Panc1 (cell line): ENCODE measurements around the gene MAPKAP1. TPM values are rescaled to one million over a fixed set of nuclear protein-coding genes. Genes with fewer than 3 reads are reported as not detected.

ENCODE experiments used
- ATAC-seq: fragments of 200-7000 bp; cut with Tn5 transposase; 2 replicates; pipeline ENCODE4 v1.9.1; 2020; ENCODE audit warnings: mild to moderate bottlenecking, moderate library complexity
- BruUV-seq: library from RNA; stranded (reverse); fragments of 400-500 nt; replicated peaks from 2 replicates; lab custom pipeline; 2021; lab: Mats Ljungman, UMichigan
- CTCF ChIA-PET: fragments of 300-600 bp; sonication (Branson Sonifier 250); formaldehyde crosslinking; loops from one replicate; lab custom pipeline; 2022; ENCODE audit warnings: antibody characterized with exemption; lab: Charles Lee
- POLR2A ChIA-PET: fragments of 300-600 bp; sonication (Branson Sonifier 250); formaldehyde crosslinking; loops from one replicate; lab custom pipeline; 2022; ENCODE audit warnings: antibody characterized with exemption; lab: Charles Lee
- DNase-seq: peaks from one replicate; pipeline ENCODE4 v3.0.0-alpha.2; 2010; ENCODE audit warnings: low read depth, low spot score
- H3K27ac ChIP-seq: 2 replicates; pipeline ENCODE4 v1.5.1; 2011; ENCODE audit warnings: mild to moderate bottlenecking, low read length, inconsistent platforms
- H3K27me3 ChIP-seq: fragments of 200-500 bp; sonication (Bioruptor generic); 2 replicates; pipeline ENCODE4 v1.6.0; 2014; ENCODE audit warnings: low read length, inconsistent platforms; ENCODE audit not compliant: control insufficient read depth, insufficient read depth
- H3K36me3 ChIP-seq: fragments of 200-500 bp; sonication (Bioruptor generic); 2 replicates; pipeline ENCODE4 v1.5.1; 2014; ENCODE audit warnings: inconsistent platforms, mild to moderate bottlenecking, low read length, moderate library complexity; ENCODE audit not compliant: control insufficient read depth, insufficient read depth
- H3K4me1 ChIP-seq: 2 replicates; pipeline ENCODE4 v1.5.1; 2011; ENCODE audit warnings: inconsistent platforms, mild to moderate bottlenecking, low read length, moderate library complexity; ENCODE audit not compliant: control insufficient read depth, insufficient read depth
- H3K4me3 ChIP-seq, 2 experiments: 2 replicates each; pipeline ENCODE4 v1.5.1; 2011 to 2012; ENCODE audit warnings: low read depth in 2 of 2, low read length in 2 of 2, mild to moderate bottlenecking in 2 of 2, inconsistent platforms in 1 of 2, moderate library complexity in 1 of 2
- H3K9me3 ChIP-seq: fragments of 200-500 bp; sonication (Bioruptor generic); 2 replicates; pipeline ENCODE4 v1.5.1; 2014; ENCODE audit warnings: low read depth, mild to moderate bottlenecking, inconsistent platforms, low read length, moderate library complexity; ENCODE audit not compliant: control insufficient read depth, insufficient read depth
- CTCF ChIP-seq: fragments of 450-650 bp; IDR thresholded peaks from 2 replicates; pipeline ENCODE4 v1.5.1; 2017; ENCODE audit warnings: mild to moderate bottlenecking
- POLR2AphosphoS5 ChIP-seq: IDR thresholded peaks from 2 replicates; pipeline ENCODE4 v1.6.1; 2012; ENCODE audit warnings: mild to moderate bottlenecking, low read depth, low read length, moderate library complexity
- REST ChIP-seq, 2 experiments: IDR thresholded peaks; 2 replicates each; pipeline ENCODE4 v1.6.1; 2011 to 2012; ENCODE audit warnings: low read depth in 2 of 2, control low read depth in 1 of 2, low read length in 1 of 2, mild to moderate bottlenecking in 1 of 2, moderate library complexity in 1 of 2; ENCODE audit not compliant: insufficient read depth in 1 of 2
- SIN3A ChIP-seq: IDR thresholded peaks from 2 replicates; pipeline ENCODE4 v1.6.1; 2012; ENCODE audit warnings: low read depth, mild to moderate bottlenecking, low read length, moderate library complexity, borderline replicate concordance; ENCODE audit not compliant: insufficient read depth
- TCF7L2 ChIP-seq: IDR thresholded peaks from 2 replicates; pipeline ENCODE4 v1.6.1; 2011; ENCODE audit warnings: mild to moderate bottlenecking, low read depth, low read length, inconsistent platforms
- in situ Hi-C: cut with HindIII; loops from 2 replicates; pipeline ENCODE4 v1.10.0; 2016; ENCODE audit warnings: low sequenced_read_pairs, low pct_unique_long_range_greater_than_20kb
- intact Hi-C: fragments of 100-400 bp; cut with micrococcal nuclease; formaldehyde crosslinking; loops from one replicate; pipeline ENCODE4 v1.10.0; 2022; ENCODE audit not compliant: unreplicated experiment
- total RNA-seq: library from RNA; stranded (reverse); gene quantifications from one replicate; pipeline ENCODE4 v1.2.1, GENCODE V29; 2021; ENCODE audit not compliant: unreplicated experiment

Gene MAPKAP1
- total RNA-seq, 1 experiment from 2014 or later: 72.7 TPM

GRCh38 chr9:125651576-125652232 is 55.3 kb downstream of the MAPKAP1 start:
- H3K4me3 ChIP-seq: no peak overlapping the region
- ChIA-PET CTCF (no interaction called here), POLR2A (no interaction called here)
- no peak overlapping the region for H3K27ac ChIP-seq
- ATAC-seq (no peak), DNase-seq (no peak)
- in situ Hi-C loops: no loop called here
- no TSS peak for BruUV-seq
- TF ChIP-seq REST (IDR thresholded peaks at IDR 0.05; ENCODE audit: insufficient read depth in 1 of 2, low read depth in 2 of 2, low read length in 1 of 2) (no peak), POLR2AphosphoS5 (no peak), CTCF (no peak), TCF7L2 (no peak), SIN3A (no peak)
- no peaks in the 10 kb centered on the region for H3K9me3 ChIP-seq
- H3K36me3 ChIP-seq: no peaks in the 10 kb centered on the region
- no peaks in the 10 kb centered on the region; the same call in 1 of the 2 replicates for H3K4me1 ChIP-seq
- intact Hi-C loops: no loop called here
- no peaks in the 10 kb centered on the region for H3K27me3 ChIP-seq

GRCh38 chr9:125650271-125650737 is 56.7 kb downstream of the MAPKAP1 start:
- ATAC-seq (no peak), DNase-seq (no peak)
- Histone ChIP-seq H3K27ac (no peak overlapping the region), H3K27me3 (no peaks in the 10 kb centered on the region), H3K36me3 (no peaks in the 10 kb centered on the region), H3K9me3 (no peaks in the 10 kb centered on the region), H3K4me3 (no peak overlapping the region), H3K4me1 (no peaks in the 10 kb centered on the region)
- TF ChIP-seq SIN3A: no peak
- TF ChIP-seq TCF7L2: no peak
- TF ChIP-seq POLR2AphosphoS5: no peak
- TF ChIP-seq CTCF: no peak
- TF ChIP-seq REST (IDR thresholded peaks at IDR 0.05; ENCODE audit: insufficient read depth in 1 of 2, low read depth in 2 of 2, low read length in 1 of 2): no peak
- in situ Hi-C loops (no loop called here), intact Hi-C loops (no loop called here)
- POLR2A ChIA-PET: no interaction called here
- CTCF ChIA-PET: no interaction called here
- BruUV-seq: no TSS peak
